ENCODE measurements around the gene CSF1. TPM values are rescaled to one million over a fixed set of nuclear protein-coding genes. Genes with fewer than 3 reads are reported as not detected.

Gene CSF1
- total and polyA plus RNA-seq, 2 donors (not counting 1 experiment from before 2014, with no cell fraction given): 28.6 to 48.9 TPM

DNA sequence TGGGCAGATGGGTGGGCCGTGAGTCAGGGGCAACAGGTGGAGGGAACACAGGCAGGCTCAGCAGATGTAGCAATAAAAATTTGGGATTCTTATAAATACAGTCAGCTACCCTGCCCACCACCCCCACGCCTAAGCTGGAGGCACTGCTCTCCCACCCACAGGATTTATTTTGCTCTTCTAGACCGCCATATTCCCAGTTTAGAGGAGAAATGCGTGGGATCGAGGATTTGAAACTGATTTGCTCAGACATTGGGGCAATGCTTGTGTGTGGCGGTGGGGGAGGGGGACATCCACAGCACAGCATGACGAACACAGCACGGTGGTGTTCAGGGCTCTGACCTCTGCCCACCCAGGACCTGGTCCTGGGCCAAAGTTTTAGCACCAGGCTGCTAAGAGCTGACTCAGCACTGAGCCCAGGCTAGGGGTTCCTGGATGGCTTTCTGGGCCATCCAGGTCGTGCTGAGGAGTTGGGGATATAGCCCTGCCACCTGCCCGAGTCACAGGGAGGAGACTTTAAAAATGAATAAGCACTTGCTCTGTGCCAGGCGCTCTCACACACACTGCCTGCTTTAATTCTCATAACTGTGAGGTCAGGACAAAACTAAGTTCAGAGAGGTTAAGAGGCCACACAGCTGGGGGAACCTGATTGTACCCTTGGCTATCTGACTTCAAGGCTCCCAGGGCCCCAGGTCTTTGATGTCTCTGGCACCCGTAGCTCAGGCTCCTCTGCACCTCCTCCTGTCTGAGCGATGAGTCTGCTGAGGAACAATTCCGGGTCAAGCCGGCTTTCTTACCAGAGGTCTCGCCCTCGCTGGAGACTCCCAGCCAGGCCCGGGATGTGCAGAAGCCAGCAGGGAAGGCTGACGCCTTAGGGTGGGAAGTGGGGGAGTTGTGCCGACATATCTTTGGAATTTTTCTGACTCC lies 29.4 kb upstream of the CSF1 start:
- peaks cover 13% of the 10 kb centered on the region for H3K4me1 ChIP-seq (ENCODE audit: control insufficient read depth, extremely low read depth, insufficient read depth, low read length)
- no peak overlapping the region for H2AFZ ChIP-seq (ENCODE audit: low read length)
- H3K9me3 ChIP-seq (ENCODE audit: control insufficient read depth, insufficient read depth, low read depth, low read length): no peaks in the 10 kb centered on the region
- no peak overlapping the region for H3K27ac ChIP-seq (ENCODE audit: insufficient read depth, low read length)
- H3K27me3 ChIP-seq (ENCODE audit: control insufficient read depth, insufficient read depth, low read length): no peaks in the 10 kb centered on the region
- no peaks in the 10 kb centered on the region for H3K36me3 ChIP-seq (ENCODE audit: control insufficient read depth, insufficient read depth, low read length)
- no peaks in the 10 kb centered on the region for H3K79me2 ChIP-seq (ENCODE audit: control insufficient read depth, insufficient read depth, low read length)
- no peak overlapping the region for H3K4me2 ChIP-seq (ENCODE audit: extremely low read depth, insufficient read depth, low read length)
- H3K9ac ChIP-seq (ENCODE audit: insufficient read depth, low read length): no peak overlapping the region
- no peak for TF ChIP-seq EZH2 (IDR thresholded peaks at IDR 0.05; ENCODE audit: low read length, missing control alignments)
- TF ChIP-seq, protein P1, sequence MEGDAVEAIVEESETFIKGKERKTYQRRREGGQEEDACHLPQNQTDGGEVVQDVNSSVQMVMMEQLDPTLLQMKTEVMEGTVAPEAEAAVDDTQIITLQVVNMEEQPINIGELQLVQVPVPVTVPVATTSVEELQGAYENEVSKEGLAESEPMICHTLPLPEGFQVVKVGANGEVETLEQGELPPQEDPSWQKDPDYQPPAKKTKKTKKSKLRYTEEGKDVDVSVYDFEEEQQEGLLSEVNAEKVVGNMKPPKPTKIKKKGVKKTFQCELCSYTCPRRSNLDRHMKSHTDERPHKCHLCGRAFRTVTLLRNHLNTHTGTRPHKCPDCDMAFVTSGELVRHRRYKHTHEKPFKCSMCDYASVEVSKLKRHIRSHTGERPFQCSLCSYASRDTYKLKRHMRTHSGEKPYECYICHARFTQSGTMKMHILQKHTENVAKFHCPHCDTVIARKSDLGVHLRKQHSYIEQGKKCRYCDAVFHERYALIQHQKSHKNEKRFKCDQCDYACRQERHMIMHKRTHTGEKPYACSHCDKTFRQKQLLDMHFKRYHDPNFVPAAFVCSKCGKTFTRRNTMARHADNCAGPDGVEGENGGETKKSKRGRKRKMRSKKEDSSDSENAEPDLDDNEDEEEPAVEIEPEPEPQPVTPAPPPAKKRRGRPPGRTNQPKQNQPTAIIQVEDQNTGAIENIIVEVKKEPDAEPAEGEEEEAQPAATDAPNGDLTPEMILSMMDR (conservative IDR thresholded peaks at IDR 0.05 in 1 of 2, IDR thresholded peaks at IDR 0.05 in 1 of 2; ENCODE audit: low read depth in 1 of 2, low read length in 2 of 2): no peak
- DNase-seq (ENCODE audit: low read depth in 2 of 2): no peak
- H3K4me3 ChIP-seq (replicated peaks in 1 of 4; ENCODE audit: control extremely low read depth in 1 of 4, insufficient read depth in 1 of 4, low read depth in 3 of 4, low read length in 4 of 4): no peak overlapping the region
- H4K20me1 ChIP-seq (ENCODE audit: control insufficient read depth, extremely low read depth, insufficient read depth, low read length): no peaks in the 10 kb centered on the region

GRCh38 chr1:109881906-109882287 lies 28.8 kb upstream of the CSF1 start:
- H4K20me1 ChIP-seq (ENCODE audit: control insufficient read depth, extremely low read depth, insufficient read depth, low read length): no peaks in the 10 kb centered on the region
- H3K9me3 ChIP-seq (ENCODE audit: control insufficient read depth, insufficient read depth, low read depth, low read length): no peaks in the 10 kb centered on the region
- no peaks in the 10 kb centered on the region for H3K79me2 ChIP-seq (ENCODE audit: control insufficient read depth, insufficient read depth, low read length)
- H3K9ac ChIP-seq (ENCODE audit: insufficient read depth, low read length): no peak overlapping the region
- no peak overlapping the region for H3K4me2 ChIP-seq (ENCODE audit: extremely low read depth, insufficient read depth, low read length)
- H3K27ac ChIP-seq (ENCODE audit: insufficient read depth, low read length): no peak overlapping the region
- H3K36me3 ChIP-seq (ENCODE audit: control insufficient read depth, insufficient read depth, low read length): no peaks in the 10 kb centered on the region
- no peak overlapping the region for H2AFZ ChIP-seq (ENCODE audit: low read length)
- TF ChIP-seq, protein P1 (conservative IDR thresholded peaks at IDR 0.05 in 1 of 2, IDR thresholded peaks at IDR 0.05 in 1 of 2; ENCODE audit: low read depth in 1 of 2, low read length in 2 of 2): no peak
- no peak for TF ChIP-seq EZH2 (IDR thresholded peaks at IDR 0.05; ENCODE audit: low read length, missing control alignments)
- DNase-seq (ENCODE audit: low read depth in 2 of 2): no peak
- no peaks in the 10 kb centered on the region for H3K27me3 ChIP-seq (ENCODE audit: control insufficient read depth, insufficient read depth, low read length)
- no peak overlapping the region for H3K4me3 ChIP-seq (replicated peaks in 1 of 4; ENCODE audit: control extremely low read depth in 1 of 4, insufficient read depth in 1 of 4, low read depth in 3 of 4, low read length in 4 of 4)
- H3K4me1 ChIP-seq (ENCODE audit: control insufficient read depth, extremely low read depth, insufficient read depth, low read length): peaks cover 7% of the 10 kb centered on the region

- no peak overlapping the region for H3K4me2 ChIP-seq (ENCODE audit: extremely low read depth, insufficient read depth, low read length)
- H3K79me2 ChIP-seq (ENCODE audit: control insufficient read depth, insufficient read depth, low read length): no peaks in the 10 kb centered on the region
- no peaks in the 10 kb centered on the region for H3K36me3 ChIP-seq (ENCODE audit: control insufficient read depth, insufficient read depth, low read length)
- TF ChIP-seq EZH2 (IDR thresholded peaks at IDR 0.05; ENCODE audit: low read length, missing control alignments): no peak
- TF ChIP-seq, protein P1 (conservative IDR thresholded peaks at IDR 0.05 in 1 of 2, IDR thresholded peaks at IDR 0.05 in 1 of 2; ENCODE audit: low read depth in 1 of 2, low read length in 2 of 2): no peak
- H3K27me3 ChIP-seq (ENCODE audit: control insufficient read depth, insufficient read depth, low read length): no peaks in the 10 kb centered on the region
- no peak overlapping the region for H3K27ac ChIP-seq (ENCODE audit: insufficient read depth, low read length)
- H4K20me1 ChIP-seq (ENCODE audit: control insufficient read depth, extremely low read depth, insufficient read depth, low read length): no peaks in the 10 kb centered on the region
- no peak overlapping the region for H3K4me3 ChIP-seq (replicated peaks in 1 of 4; ENCODE audit: control extremely low read depth in 1 of 4, insufficient read depth in 1 of 4, low read depth in 3 of 4, low read length in 4 of 4)
- H3K9me3 ChIP-seq (ENCODE audit: control insufficient read depth, insufficient read depth, low read depth, low read length): no peaks in the 10 kb centered on the region
- H3K9ac ChIP-seq (ENCODE audit: insufficient read depth, low read length): no peak overlapping the region
- no peak for DNase-seq (ENCODE audit: low read depth in 2 of 2)
- no peak overlapping the region for H2AFZ ChIP-seq (ENCODE audit: low read length)
- peaks cover 3% of the 10 kb centered on the region for H3K4me1 ChIP-seq (ENCODE audit: control insufficient read depth, extremely low read depth, insufficient read depth, low read length)
These were observed 28.1 kb upstream of the CSF1 start for GRCh38 chr1:109882288-109883245.
